Measurements from ENCODE around the gene BRCA1.

Gene BRCA1

GRCh38 chr17:43024407-43025289 is 100.5 kb downstream of the BRCA1 start, which contains the start of gene RND2:
Gene RND2 (plus strand): TSS chr17:43025231. CDS start chr17:43025348, 117 bp downstream.
- DNase-seq, result peak; percentile 89

GRCh38 chr17:43021741-43022512 is 103.2 kb downstream of the BRCA1 start, which contains the start of gene VAT1:
Gene VAT1 (minus strand): TSS chr17:43022385. CDS start chr17:43022322, 63 bp downstream.
- DNase-seq, result peak; percentile 79

GRCh38 chr17:43020789-43021740 is 104.1 kb downstream of the BRCA1 start:
- no peak for DNase-seq

- DNase-seq, result no peak
These were observed 105.0 kb downstream of the BRCA1 start for GRCh38 chr17:43020030-43020621.

- no peak for DNase-seq
These were observed 105.7 kb downstream of the BRCA1 start for GRCh38 chr17:43019418-43019817.

GRCh38 chr17:43018932-43019331 is 106.2 kb downstream of the BRCA1 start:
- DNase-seq, result no peak

GRCh38 chr17:43018008-43018853 is 106.9 kb downstream of the BRCA1 start:
- DNase-seq, result no peak

GRCh38 chr17:43016216-43016615 is 108.9 kb downstream of the BRCA1 start:
- no peak for DNase-seq

- DNase-seq, result no peak
These were observed 109.6 kb downstream of the BRCA1 start for GRCh38 chr17:43015579-43015978.

GRCh38 chr17:43014649-43015542 is 110.3 kb downstream of the BRCA1 start:
- no peak for DNase-seq

GRCh38 chr17:43014020-43014648 is 111.0 kb downstream of the BRCA1 start:
- no peak for DNase-seq

- DNase-seq, result no peak
These were observed 111.9 kb downstream of the BRCA1 start for GRCh38 chr17:43013296-43013695.

- DNase-seq, result no peak
These were observed 113.3 kb downstream of the BRCA1 start for GRCh38 chr17:43011728-43012472.

GRCh38 chr17:43010667-43011308 is 114.4 kb downstream of the BRCA1 start:
- DNase-seq, result no peak

GRCh38 chr17:43006639-43007551 is 118.3 kb downstream of the BRCA1 start, which contains the start of gene IFI35:
Gene IFI35 (plus strand): TSS chr17:43006784. CDS start chr17:43006948, 164 bp downstream.
- peak; percentile 89 for DNase-seq

- no peak for DNase-seq
These were observed 121.5 kb downstream of the BRCA1 start for GRCh38 chr17:43003542-43004172.

Measured in stimulated activated CD8-positive, alpha-beta memory T cell treated with anti-CD3 and anti-CD28 coated beads, Interleukin-4, amount 100 ng/mL, for 48 hours (primary cell).